Fibroblast of villous mesenchyme (primary cell): ENCODE measurements around the gene AGPAT4. TPM values are rescaled to one million over a fixed set of nuclear protein-coding genes. Genes with fewer than 3 reads are reported as not detected.

Experiments used
- DNase-seq: peaks from one replicate; pipeline ENCODE4 v3.0.0-alpha.2; 2010; ENCODE audit warnings: low read depth
- H3K4me3 ChIP-seq: 2 replicates; pipeline ENCODE4 v1.5.1; 2011; ENCODE audit warnings: low read depth, mild to moderate bottlenecking, low read length
- CTCF ChIP-seq: IDR thresholded peaks from 2 replicates; pipeline ENCODE4 v1.5.1; 2012; ENCODE audit warnings: low read depth, mild to moderate bottlenecking, low read length; ENCODE audit not compliant: insufficient read depth
- total RNA-seq: library from RNA; depleted of rRNA; stranded (reverse); fragments of >200 nt; gene quantifications from 2 replicates; pipeline ENCODE4 v1.2.3, GENCODE V29; 2012

AGPAT4 gene
- total RNA-seq, 1 donor, result 11.2 TPM

GRCh38 chr6:161085246-161085645, 188.6 kb downstream of the AGPAT4 start:
- TF ChIP-seq CTCF, result no peak
- DNase-seq, result peak; percentile 42
- H3K4me3 ChIP-seq, result no peak overlapping the region

GRCh38 chr6:161082215-161082614, 191.6 kb downstream of the AGPAT4 start:
- TF ChIP-seq CTCF, result no peak
- no peak for DNase-seq
- no peak overlapping the region for H3K4me3 ChIP-seq

- peak; percentile 34 for DNase-seq
- no peak overlapping the region for H3K4me3 ChIP-seq
- TF ChIP-seq CTCF, result no peak
Observed at GRCh38 chr6:161080263-161080970, 193.4 kb downstream of the AGPAT4 start.
